NCI-H69 (cell line): ENCODE data around the gene PRPH2.

Experiments used
- DNase-seq: peaks from one replicate; lab custom pipeline; 2025; lab: John Stamatoyannopoulos, UW

PRPH2 gene, protein sequence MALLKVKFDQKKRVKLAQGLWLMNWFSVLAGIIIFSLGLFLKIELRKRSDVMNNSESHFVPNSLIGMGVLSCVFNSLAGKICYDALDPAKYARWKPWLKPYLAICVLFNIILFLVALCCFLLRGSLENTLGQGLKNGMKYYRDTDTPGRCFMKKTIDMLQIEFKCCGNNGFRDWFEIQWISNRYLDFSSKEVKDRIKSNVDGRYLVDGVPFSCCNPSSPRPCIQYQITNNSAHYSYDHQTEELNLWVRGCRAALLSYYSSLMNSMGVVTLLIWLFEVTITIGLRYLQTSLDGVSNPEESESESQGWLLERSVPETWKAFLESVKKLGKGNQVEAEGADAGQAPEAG

DNA sequence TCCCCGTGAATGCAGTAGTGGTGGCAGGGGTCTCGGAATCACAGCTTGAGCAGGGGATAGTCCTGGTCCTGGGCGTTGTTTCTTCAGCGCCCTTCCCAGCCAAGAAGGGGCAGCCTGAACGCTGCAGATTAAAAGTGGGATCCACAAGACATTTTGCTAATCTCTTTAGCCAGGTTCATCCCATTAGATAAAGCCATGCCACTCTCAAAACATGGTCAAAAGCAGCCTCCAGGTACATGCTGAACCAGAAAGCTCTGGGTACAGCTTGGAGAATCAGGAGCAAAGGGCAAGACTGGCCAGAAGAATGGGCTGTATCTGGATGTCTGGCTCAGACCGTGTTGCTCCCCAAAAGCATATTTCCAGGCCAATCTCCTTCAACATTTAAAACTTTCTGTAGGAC, at the start of gene PRPH2:
TSS of gene PRPH2 (minus strand) at position 101 of the 400 bp plus-strand sequence. CDS start 263 bp downstream, outside the sequence.
- no peak for DNase-seq

DNA sequence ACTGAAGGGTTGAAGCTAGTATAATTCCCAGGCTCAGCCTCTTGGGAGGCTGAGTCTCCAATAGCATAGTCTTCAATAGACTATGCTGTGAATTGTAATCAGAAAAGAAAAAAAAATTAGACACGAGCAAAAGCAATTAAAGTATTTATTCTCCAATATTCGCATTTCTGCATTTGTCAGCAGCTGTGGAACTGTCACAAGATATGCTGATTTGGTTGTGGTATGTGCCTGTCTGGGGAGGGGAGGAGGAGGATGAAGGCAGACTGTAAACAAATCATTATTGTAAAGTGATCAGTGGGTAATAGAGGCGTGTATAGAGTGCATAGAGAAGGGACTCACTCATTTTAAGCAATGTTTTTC, 49.3 kb upstream of the PRPH2 start:
- peak; percentile 64 for DNase-seq

DNA sequence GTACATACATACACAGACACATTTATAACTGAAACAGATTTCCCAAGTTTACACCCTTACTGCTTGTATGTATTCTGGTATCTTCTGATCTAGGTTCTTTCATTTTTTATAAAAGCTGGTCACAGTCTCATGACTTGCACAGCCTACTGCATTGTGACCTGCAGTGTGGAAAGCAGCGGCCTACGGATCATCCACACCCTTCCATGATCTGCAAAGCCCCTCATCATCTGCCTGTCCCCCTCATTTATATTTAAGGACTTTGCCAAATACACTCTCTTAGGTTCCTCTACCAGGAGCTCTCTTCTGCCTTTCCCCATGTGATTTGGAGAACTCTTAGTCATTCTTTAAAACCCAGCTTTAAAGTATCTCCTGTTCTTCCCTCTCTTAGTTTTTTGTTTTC, 47.4 kb upstream of the PRPH2 start:
- DNase-seq: no peak

DNA sequence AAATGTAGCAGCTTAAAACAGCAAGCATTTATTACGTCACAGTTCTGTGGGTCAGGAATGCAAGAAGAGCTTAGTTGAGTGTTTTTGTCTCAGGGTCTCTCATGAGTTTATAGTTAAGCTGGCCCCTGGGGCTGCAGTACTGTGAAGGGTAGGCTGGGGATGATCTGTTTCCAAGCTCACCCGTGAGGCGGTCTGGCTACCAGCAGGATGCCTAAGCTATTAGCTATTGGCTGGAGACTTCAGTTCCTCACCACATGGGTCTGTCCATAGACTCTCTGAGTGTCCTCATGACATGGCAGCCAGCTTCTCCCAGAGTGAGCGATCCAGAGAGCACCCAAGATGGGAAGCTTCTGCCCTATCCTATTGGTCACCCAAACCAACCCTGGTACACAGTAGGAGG, 46.7 kb upstream of the PRPH2 start:
- DNase-seq: no peak

DNA sequence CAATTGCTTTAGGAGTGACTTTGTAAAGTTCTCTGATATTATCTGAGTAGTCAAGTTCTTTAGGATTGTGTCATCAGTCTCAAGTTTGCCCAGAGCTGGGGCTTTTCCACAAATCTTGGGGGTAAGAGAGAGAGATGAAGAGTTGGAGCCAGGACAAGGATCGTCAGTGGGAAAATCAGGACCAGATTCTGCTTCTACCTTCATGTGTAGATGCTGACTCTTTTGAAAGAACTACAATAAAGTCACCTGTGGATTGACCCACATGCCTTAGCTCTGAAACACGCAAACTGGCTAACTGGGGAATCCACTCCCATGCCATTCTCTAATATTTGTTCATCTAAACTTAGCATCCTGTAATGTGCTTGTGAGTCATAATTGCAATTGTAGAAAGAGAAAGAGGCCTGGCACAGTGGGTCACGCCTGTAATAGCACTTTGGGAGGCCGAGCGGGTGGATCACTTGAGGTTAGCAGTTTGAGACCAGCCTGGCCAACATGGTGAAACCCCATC, 43.8 kb upstream of the PRPH2 start:
- no peak for DNase-seq

DNA sequence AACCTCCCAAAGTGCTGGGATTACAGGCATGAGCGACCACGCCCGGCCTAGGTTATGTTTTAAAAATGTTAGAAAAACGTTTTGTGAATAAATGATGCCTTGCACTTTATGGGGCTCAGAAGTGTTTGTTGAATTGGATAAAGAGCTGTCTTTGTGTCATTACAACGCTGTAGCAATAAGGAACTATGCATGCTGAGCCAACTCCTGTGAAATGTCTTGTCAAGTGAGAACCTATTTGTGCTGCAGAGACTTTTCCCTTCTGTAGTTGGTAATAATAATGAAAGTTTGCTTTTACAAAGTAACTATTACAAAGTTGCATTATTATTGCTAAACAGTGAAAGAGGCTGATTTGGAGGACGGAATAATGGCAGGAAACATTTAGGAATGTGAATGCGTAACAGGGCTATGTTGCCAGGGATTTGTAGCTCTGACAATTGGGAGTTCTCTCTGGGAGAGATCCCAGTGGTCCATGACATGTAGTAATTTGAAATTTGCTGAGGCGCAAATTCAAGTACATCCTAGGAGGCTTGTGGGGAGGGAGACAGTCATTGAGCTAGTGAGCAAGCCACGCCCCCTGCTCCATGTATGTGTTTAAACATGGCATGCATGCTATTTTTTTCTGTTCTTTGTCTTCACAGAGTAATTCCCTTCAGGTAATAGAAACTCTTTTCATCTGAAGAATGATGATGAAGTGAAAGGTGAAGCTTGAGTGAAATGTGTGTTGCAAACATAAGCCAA, 42.7 kb upstream of the PRPH2 start:
- no peak for DNase-seq

DNA sequence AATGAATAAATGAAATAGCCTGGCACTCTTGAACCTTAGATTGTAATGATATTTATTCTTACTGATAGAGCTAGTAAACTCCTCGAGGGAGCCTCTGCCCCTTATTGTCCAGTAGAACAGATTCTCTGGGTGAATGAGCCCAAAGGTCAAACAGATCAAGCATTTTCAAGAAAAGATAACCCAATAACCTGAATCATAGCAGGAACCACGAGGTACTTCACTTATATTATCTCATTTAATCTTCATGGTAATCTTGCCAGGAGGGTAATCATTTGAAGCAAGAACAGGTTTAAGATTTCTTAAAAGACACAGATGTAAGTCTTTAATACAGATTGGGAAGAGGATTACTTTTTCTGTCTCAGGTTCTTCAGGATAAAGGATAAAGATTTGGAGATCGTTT, 40.6 kb upstream of the PRPH2 start:
- no peak for DNase-seq

DNA sequence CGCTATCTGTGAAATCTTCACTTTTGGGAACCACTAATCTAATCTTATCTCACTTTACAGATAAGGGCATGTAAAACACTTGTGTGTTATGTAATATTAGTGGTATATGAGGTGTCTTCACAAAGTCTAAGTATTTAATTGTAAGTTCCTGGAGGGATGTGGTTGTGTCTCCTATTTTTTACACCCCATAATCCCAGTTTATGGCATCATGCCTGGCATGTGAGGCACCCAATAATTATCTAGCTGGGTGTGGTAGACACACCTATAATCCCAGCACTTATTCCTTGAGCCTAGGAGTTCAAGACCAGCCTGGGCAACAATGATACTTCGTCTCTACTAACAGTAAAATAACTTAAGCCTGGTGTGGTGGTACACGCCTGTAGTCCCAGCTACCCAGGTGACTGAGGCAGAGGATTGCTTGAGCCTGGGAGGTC, 40.0 kb upstream of the PRPH2 start:
- DNase-seq: peak; percentile 56

DNA sequence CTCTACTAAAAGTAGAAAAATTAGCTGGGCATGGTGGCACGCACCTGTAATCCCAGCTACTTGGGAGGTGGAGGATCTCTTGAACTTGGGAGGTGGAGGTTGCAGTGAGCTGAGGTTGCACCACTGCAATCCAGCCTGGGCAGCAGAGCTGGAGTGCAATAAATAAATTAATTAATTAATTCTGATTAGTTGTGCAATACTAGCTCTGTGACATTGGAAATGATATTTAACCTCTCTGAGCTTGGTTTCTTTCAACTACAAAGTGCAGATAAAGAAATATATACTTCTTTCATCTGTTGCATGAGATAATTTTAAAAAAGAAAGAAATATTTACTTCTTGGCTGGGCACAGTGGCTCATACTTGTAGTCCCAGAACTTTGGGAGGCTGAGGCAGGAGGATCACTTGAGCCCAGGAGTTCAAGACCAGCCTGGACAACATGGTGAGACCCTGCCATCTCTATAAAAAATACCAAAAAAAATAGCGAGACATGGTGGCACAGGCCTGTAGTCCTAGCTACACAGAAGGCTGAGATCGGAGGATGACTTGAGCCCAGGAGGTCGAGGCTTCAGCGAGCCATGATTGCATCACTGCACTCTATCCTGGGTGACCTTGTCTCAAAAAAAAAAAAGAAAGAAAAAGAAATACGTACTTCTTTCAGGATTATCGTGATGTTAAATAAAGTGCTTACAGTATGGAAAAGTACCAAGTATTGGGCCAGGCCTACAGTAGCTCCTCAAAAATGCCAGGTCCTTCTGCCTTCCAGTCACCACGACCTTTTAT, 39.1 kb upstream of the PRPH2 start:
- no peak for DNase-seq

DNA sequence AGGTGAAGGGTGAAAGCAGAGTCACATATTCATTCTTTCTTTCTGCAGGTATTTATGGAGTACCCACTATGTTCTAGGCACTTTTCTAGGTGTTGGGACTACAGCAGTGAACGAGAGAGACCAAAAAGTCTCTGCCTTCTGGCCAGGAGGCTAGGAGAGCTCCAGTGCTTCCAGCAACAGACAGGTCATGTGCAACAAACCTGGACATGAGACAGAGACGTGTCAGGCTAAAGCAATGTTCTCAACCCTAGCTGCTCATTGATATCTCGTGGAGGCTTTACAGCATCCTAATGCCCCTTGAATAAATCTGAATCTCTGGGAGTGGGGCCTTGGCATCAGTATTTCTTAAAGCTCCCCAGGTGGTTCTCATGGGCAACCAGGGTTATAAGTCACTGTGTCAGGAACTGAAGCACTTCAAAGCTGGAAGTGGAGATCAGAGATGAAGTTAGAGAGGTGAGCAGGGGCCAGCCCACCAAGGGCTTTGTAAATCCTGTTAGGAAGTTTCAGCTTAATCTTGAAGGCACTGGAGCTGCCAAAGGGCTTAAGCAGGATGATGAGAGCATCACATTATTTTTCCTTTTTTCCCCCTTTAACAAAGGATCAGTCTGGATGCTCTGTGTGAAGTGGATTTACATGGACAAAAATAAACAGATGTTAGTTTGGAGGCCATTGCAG, 36.5 kb upstream of the PRPH2 start:
- DNase-seq: no peak

DNA sequence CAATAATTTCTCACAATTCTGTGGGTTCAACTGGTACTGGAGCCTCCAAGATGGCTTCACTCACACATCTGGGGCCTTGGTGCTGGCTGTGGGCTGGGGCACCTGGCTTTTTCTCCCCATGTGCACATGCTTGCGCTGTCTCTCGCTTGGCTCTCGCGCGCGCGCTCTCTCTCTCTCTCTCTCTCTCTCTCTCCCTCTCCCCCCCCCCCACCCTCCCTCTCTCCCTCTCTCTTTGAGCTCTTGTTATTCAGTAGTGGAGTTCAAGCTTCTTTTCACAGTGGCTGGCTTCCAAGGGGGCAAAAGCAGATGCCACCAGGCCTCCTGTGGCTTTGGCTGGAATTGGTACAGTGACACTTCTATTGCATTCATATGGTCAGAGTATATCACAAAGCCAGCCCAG, 34.3 kb upstream of the PRPH2 start:
- DNase-seq: peak; percentile 22

DNA sequence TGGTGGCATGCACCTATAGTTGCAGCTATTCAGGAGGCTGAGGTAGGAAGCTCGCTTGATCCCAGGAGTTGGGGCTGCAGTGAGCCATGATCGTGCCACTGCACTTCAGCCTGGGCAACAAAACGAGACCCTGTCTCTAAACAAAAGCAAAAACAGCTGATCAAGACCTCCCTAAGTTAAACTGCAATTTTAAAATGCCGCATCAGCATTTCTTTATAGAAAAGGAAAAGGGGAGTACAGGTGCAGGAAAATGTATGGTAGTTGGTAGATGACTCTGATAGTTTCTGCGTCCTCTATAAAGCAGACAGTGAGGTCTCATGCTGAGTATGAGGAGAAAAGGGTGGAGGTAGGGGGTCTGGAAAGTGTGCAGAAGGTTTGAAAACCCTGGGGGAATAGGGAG, 32.4 kb upstream of the PRPH2 start:
- DNase-seq: no peak

DNA sequence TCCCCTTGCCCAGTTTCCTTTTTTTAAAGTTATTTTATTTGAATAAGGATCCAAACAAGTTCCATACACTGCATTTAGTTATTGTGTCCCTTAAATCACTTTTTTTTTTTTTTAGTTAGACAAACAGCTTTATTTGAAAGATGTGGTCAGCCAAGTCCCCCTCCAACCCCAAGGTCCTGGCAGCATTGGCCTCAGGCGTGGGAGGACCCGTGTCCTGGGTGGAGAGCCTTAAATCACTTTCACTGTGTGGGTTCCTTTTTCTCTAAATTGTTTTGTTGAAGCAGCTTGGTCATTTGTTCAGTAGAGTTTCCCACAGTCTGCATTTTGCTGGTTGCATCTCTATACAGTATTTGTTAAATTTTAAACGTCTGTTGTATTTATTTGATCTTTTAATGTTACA, 28.7 kb upstream of the PRPH2 start:
- DNase-seq: no peak

DNA sequence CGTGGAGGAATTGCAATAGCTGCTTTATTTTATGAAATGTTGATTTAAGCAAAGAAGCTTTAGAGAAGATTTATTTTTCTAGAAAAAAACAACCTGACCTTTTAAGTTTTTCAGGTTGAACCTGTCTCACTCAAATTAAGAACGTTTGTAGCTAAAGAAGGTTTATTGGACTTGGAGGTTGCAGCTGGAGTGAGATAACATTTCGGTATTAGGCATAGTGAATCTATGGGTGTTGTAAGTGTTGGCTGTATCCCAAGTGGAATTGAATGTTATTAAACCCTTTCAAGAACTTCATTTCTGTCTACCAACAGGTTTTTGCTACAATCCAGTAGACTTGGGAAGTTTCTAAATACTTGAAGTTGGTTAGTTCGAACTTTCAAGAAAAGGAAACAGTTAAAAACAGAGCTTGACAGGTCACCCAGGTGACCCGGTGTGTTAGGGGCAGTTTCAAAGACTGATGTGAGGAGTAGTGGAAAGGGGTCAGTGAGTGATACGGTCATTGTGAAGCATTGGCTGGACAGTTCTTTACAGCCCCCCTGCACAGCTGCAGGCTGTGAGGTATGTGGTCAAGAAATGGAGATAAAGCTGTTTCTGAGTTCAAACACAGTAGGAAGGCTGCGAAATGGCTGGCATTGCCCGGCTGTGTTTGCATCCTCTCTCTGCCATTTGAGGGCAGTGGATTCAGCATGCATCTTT, 26.0 kb upstream of the PRPH2 start:
- peak; percentile 49 for DNase-seq

DNA sequence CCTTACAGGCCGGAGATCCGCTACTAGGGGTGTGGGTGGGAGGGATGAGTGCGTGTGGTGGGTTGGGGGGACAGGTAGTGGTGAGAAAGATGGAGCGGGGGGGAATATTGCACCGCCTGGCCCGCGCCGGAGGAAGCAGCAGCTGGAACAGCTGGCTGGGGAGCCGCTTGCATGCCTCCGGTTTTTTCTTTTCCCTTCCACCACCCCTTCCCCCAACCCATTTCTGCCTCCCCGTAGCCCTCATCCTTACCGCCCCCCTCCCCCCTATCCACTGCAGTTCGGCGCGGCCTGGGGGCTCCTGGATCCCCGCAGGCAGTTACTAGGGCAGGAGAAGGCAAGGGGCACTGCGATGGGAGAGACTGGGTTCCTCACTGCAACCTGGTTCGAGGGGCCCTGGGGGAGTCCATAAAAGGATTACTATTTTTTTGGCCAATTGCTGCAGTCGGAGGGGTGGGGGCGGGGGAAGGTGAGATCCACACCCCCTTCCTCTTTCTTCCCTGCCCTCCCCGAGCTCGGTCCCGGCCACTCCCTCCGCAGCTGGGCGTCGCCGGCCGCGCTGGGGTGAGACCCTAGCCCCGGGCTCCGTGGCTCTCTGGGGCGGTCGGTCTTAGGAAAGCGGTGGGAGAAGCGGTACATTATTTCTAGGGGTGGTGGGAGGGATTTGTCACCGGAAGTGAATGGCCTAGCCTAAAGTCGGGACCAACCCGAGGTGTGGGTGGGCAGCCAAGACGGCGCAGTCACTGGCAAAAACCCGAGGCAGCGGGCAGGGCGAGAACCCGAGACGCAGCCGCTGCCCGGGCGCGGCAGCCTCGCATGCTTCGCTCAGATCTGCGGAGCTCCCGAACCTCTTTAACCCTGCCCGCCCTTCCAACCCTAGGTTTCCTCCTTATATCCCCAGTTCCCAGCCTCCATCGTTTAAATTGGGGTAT, 24.3 kb upstream of the PRPH2 start:
- peak; percentile 99 for DNase-seq

DNA sequence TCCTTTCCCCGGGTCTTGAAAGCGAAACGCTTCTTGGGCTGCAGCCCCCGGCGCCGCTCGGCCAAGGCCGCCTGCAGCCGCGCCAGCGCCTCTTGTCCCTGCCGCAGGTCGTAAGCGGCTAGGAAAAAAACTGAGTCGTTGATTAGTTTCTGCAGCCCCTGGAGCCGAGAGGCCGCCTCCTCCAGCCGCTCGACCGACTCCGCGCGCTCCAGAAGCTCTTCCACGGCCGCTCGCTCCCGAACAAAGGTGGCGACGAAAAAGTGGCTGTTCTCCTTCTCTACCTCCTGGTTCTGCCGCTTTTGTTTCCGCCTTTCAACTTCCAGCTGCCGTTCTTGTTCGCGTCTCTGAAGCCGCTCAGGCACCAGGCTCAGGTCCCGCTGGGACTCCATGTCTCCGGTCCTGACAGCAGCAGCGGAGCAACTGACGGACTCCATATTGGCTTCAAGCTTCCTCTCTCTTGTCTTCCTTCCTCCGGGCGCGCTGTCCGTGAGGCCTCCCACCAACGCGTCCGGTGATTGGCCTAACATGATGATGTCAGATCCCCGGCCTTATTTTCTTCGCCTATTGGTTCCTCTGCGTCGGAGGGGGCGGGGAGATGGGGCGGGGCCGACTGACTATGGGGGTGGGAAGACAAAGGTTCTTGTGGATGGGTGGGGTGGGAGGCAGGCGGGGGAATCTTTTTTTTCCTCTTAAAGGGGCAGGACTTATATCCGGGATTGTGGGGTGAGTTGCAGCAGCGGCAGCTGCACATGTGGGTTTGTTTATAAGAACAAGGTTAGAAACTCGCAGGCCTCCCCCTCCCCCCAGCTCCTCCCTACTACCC, 23.5 kb upstream of the PRPH2 start, which contains the start of gene TBCC:
TSS of gene TBCC (minus strand) at position 464 of the 823 bp plus-strand sequence. CDS start at position 434, 30 bp downstream.
- peak; percentile 100 for DNase-seq

DNA sequence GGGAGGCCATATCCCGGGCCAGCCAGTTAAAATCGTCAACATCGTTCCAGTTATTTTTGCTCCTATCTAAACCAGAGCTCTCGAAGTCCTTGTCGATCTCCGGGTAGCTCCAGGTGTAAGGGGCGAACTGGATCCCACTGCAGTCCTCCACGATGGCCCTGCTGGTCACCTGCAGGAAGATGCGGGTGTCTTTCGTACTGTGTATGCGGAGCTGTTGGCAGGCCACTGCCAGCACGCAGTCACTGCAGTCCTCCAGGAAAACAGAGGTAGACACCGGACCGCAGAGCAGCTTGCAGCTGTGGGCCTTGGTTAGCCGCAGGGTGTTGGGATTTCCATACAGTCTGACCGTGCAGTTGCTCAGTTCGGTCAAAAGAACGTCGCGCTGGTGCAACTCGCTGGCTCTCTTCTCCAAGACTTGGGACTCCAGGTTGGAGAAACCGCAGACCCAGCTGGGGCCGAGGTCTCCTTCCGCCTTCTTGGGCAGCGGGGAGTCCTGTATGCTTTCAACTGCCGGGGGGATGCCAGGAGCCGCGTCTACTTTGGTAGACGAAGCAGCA, 22.8 kb upstream of the PRPH2 start:
- peak; percentile 80 for DNase-seq

DNA sequence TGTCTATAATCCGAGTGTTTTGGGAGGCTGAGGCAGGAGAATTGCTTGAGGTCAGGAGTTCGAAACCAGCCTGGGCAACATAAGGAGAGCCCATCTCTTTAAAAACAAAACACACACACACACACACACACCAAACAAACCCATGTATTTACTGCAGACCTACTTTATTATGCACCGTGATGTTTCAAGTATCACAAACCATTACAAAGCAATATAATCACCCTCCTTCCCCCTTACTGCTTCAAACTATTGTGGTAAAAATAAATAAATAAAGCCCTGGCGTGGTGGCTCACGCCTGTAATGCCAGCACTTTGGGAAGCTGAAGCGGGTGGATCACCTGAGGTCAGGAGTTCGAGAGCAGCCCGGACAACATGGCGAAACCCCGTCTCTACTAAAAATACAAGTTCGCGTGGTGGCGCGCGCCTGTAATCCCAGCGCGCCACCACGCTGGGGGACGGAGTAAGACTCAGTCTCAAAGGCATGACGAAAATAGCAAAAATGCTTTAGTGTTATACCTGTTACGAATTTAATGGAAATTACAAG, 22.0 kb upstream of the PRPH2 start:
- DNase-seq: peak; percentile 75
